IPS-18a (cell line): ENCODE data around the gene FOXN3.
A peak's percentile ranks its signal among the peaks of the same experiment; 100 is the strongest.

ENCODE experiments used
- H3K27ac ChIP-seq: one replicate; pipeline ENCODE4 v1.5.1; 2013; ENCODE audit warnings: low read length
- H3K27me3 ChIP-seq: one replicate; pipeline ENCODE4 v1.6.1; 2013; ENCODE audit warnings: mild to moderate bottlenecking, low read length; ENCODE audit not compliant: control insufficient read depth, insufficient read depth
- H3K36me3 ChIP-seq: one replicate; pipeline ENCODE4 v1.6.1; 2013; ENCODE audit warnings: low read depth, low read length; ENCODE audit not compliant: control insufficient read depth
- H3K4me1 ChIP-seq: one replicate; pipeline ENCODE4 v1.6.1; 2013; ENCODE audit warnings: low read depth, low read length; ENCODE audit not compliant: control insufficient read depth
- H3K4me3 ChIP-seq: one replicate; pipeline ENCODE4 v1.5.1; 2013; ENCODE audit warnings: low read length
- H3K9ac ChIP-seq: one replicate; pipeline ENCODE4 v1.6.1; 2013; ENCODE audit warnings: mild to moderate bottlenecking, low read length, moderate library complexity
- H3K9me3 ChIP-seq: one replicate; pipeline ENCODE4 v1.6.1; 2013; ENCODE audit warnings: low read depth, low read length; ENCODE audit not compliant: control insufficient read depth

The FOXN3 gene

DNA sequence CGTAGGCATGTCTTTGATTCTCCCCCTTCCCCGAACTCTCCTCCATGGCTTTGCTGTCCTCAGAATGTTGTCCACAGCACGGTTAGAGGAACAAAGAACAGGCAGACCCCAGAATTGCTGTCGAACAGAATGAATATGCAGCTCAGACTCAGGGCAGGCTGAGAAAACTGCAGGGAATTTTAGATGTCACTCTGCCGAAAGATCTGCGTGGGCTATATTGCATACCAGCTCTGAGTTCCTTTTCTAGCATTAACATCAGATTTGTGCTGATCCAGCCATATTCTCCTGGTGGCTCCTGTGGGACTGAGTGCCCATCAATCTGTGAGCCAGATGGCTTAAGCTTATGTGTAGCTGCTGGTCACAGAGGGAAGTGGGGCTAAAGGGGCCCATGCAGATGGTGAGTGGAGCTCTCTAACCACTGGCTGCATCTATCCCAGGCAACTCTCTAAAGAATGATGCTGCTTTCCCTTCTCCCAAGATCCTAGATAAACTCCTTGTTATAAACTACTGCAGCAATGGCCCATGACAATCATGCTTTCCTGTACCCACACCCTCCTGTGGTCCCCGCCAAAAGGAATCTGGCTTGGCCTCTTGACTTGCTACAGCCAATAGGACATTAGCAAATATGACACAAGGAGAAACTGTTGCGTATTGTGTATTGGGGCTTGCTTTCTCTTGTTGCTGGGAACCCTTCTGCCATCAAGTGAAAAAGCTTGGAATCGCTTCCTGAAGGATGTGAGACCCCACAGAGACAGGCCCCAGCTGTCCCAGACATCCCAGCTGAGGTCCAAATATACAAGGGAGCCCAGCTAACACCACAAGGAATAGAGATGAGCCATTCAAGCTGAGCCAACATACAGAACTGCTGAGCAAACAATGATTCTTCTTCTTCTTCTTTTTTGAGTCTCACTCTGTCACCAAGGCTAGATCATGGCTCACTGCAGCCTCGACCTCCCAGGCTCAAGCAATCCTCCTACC, 101.3 kb downstream of the FOXN3 start:
- Histone ChIP-seq H3K9me3 (peaks cover 6% of the 10 kb centered on the region), H3K9ac (no peak overlapping the region), H3K27me3 (no peaks in the 10 kb centered on the region), H3K36me3 (peaks cover 8% of the 10 kb centered on the region), H3K4me3 (no peak overlapping the region), H3K27ac (no peak overlapping the region), H3K4me1 (no peaks in the 10 kb centered on the region)

DNA sequence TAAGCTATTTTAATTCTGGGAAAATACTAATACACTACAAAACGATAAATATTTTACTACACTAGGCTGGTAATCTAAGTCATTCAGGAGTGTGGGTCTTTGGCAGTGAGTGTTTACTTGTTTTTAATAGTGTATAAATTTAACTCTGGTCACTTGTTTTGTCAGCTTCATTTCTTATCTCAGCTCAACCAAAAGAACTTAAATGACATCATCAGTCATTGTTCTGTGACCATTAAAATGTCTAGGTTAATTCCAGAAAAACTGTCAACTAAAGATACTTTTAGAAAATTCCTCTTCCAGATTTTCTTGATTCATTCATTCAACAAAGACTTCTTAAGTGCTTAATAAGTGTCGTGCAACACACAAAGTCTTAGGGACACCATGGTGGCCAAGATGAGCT, 102.8 kb downstream of the FOXN3 start:
- H3K27me3 ChIP-seq = no peaks in the 10 kb centered on the region
- no peak overlapping the region for H3K27ac ChIP-seq
- peaks cover 8% of the 10 kb centered on the region for H3K36me3 ChIP-seq
- H3K4me3 ChIP-seq = no peak overlapping the region
- peaks cover 14% of the 10 kb centered on the region for H3K4me1 ChIP-seq
- H3K9me3 ChIP-seq = peaks cover under 1% of the 10 kb centered on the region
- no peak overlapping the region for H3K9ac ChIP-seq

DNA sequence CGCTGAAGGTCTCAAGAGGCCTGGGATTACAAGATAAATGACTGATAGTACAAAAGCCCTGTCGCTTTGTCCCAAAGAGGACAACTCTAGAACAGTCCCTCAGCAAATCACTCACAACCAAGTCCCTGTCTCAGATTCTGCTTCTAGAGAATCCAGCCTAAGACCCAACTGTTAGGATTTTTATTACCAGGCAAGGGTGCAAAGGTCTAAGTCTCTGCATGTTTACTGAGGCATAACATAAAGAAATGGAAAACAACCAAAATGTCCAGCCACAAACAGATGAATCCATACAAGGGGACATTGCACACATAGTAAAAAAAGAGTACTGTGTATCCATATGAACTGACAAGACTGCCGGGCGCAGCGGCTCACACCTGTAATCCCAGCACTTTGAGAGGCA, 104.1 kb downstream of the FOXN3 start:
- H3K4me3 ChIP-seq = no peak overlapping the region
- H3K9ac ChIP-seq = no peak overlapping the region
- no peaks in the 10 kb centered on the region for H3K9me3 ChIP-seq
- H3K27ac ChIP-seq = no peak overlapping the region
- H3K36me3 ChIP-seq = peaks cover 8% of the 10 kb centered on the region
- peaks cover 22% of the 10 kb centered on the region for H3K4me1 ChIP-seq
- H3K27me3 ChIP-seq = no peaks in the 10 kb centered on the region

DNA sequence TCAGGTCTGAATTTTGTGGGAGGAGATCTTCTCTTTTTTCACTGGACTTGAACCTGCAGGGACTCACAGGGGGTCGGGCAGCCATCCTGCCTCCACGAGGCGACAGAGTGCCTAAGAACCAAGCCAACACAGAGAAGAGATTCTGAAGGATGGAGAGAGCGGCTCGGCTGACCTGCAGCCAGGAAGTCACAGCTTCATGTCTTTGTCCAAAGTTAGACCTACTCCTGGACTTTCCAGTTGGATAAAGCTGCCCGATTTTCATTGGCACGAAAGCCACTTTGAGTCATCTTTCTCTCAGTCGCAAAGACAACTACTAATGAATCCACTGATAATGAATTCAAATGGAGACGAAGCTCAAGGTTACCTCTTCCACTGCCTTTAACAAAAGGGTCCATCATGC, 106.8 kb downstream of the FOXN3 start:
- H3K27me3 ChIP-seq = no peaks in the 10 kb centered on the region
- peaks cover 43% of the 10 kb centered on the region for H3K4me1 ChIP-seq
- H3K4me3 ChIP-seq = no peak overlapping the region
- H3K9ac ChIP-seq = no peak overlapping the region
- H3K36me3 ChIP-seq = no peaks in the 10 kb centered on the region
- no peaks in the 10 kb centered on the region for H3K9me3 ChIP-seq
- H3K27ac ChIP-seq = no peak overlapping the region

DNA sequence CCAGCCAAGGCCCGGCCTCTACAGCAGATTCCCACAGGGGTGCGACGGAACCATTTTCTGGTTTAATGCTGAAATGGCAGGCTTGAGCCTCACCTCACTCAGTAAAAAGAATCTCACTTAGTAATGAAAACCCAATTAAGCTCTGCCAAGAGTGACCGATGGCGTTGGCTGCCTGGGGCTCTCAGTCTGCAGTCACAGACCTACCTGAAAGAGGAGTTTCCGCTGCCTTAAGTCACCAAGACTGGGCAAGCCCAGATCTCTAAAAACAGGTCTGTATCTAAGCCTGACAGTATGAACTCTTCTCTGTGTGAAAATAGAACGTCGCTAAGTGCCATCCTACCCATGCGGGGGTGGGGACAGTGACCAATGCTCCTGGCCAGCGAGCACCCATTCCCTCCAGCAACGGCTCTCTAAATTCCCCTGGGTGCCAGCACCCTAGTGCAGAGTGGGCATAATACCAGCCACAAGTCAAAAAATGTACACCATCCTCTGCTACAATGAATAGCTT, 107.3 kb downstream of the FOXN3 start:
- peaks cover 46% of the 10 kb centered on the region for H3K4me1 ChIP-seq
- H3K9ac ChIP-seq = no peak overlapping the region
- no peak overlapping the region for H3K4me3 ChIP-seq

DNA sequence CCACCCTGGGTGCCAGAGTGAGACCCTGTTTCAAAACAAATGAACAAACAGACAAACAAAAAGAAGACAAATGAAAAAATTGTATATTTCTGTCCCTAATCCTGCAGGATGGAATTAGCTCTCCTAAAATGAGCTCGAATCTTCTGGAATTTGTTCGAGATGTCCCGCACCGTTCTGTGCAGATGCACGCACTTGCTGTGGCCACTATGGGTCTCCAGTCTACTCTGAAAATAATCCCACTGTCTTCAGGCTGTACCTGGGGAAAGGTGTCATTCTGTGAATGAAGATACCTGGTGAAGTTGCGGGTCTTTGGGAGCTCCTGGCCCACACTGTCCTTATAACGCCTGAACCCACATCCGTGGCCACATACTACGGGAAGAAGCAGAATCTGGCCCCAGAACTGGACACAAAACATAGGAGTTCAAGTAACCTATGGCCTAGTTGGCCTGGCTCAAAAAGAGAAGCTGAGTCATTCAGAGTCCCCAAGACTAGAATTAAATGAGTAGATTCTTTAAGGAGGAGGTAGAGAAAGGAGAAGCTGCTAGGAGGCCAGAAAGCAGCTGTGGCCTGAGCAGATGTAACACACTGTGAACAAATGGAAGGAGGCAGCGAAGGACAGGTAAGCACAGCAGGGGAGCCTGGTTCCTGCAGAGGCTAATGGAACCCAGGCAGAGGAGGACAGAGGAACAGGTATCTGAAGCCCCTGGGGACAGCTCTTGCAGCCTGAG, 108.6 kb downstream of the FOXN3 start:
- H3K27ac ChIP-seq = no peak overlapping the region
- H3K27me3 ChIP-seq = no peaks in the 10 kb centered on the region
- no peaks in the 10 kb centered on the region for H3K36me3 ChIP-seq
- H3K9me3 ChIP-seq = no peaks in the 10 kb centered on the region
- H3K9ac ChIP-seq = no peak overlapping the region
- H3K4me3 ChIP-seq = no peak overlapping the region
- peaks cover 58% of the 10 kb centered on the region for H3K4me1 ChIP-seq

More for the DNA sequence above, 107.3 kb downstream of the FOXN3 start:
- H3K36me3 ChIP-seq = no peaks in the 10 kb centered on the region
- H3K9me3 ChIP-seq = no peaks in the 10 kb centered on the region
- H3K27ac ChIP-seq = no peak overlapping the region
- no peaks in the 10 kb centered on the region for H3K27me3 ChIP-seq

DNA sequence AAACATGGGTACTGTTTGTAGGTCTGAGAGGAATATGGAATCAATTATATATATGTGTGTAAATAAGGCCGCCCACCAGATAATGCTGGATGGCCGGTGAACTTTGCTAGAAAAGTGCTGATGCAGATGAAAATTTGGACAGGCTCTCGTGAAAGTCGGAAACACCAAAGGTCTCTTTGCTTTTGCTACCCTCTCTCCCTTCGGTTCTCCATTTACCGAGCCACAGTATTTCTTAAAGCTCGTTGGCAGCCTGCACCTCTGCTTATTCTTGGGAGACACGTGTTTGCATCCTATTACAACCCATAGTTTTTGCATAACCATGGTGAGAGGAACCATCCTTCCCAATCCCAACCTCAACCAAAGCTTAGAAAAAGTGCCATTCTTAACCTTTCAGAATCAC, 109.6 kb downstream of the FOXN3 start:
- Histone ChIP-seq H3K4me1 (peaks cover 65% of the 10 kb centered on the region), H3K27ac (no peak overlapping the region), H3K9ac (no peak overlapping the region), H3K27me3 (no peaks in the 10 kb centered on the region), H3K9me3 (no peaks in the 10 kb centered on the region), H3K36me3 (no peaks in the 10 kb centered on the region), H3K4me3 (no peak overlapping the region)

DNA sequence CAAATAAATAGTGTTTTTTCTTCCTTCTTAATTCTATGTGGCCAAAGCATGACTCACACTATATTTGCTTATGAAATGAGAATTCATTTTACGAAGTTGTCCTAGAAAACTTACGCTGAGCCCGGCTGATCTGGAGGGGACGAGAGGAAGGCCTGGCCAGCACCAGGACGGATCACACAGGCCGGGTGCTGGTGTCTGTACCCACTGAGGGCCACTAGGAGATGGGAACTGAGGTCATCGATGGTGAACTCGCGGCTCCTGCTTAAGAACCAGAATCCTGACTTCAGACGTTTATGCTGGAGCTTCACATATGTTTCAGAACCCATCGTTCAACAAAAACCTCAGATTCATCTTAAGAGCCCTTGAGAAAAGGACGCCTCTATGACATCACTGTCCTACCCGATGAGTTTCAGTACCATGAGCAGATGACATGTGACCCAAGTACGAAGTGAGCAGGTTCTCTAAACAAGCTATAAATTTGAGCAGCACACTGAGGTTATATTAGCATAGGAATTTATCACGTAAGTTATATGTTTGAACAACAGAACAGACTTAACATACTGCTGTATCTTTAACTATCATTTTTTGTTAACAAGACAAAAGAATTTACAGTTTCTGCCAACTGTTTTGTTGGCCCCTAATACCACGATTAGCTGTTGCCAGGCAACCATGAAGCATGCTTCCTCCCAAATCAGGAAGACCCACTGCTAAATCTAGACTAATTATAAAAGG, 111.9 kb downstream of the FOXN3 start:
- H3K27me3 ChIP-seq = no peaks in the 10 kb centered on the region
- H3K27ac ChIP-seq = no peak overlapping the region
- no peaks in the 10 kb centered on the region for H3K36me3 ChIP-seq
- H3K9ac ChIP-seq = no peak overlapping the region
- no peak overlapping the region for H3K4me3 ChIP-seq
- H3K9me3 ChIP-seq = no peaks in the 10 kb centered on the region
- H3K4me1 ChIP-seq = peaks cover 60% of the 10 kb centered on the region

DNA sequence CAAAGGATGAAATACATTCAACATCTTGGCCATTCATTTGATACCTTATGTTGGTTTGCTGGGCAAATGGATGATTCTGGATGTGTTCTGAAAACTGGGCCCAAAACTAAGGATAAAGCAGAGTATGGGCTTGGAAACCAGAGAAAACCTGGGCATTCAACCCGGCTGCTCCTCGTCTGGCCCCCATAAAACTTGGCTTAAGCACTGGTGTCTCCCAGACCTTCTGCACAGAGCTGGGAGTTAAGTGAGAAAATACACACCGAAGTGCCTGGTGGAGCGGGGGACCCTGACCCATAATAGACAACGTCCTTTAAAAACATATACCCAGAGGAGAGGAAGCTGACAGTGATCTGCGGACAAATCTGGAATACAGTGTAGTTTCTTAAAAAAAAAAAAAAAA, 112.5 kb downstream of the FOXN3 start:
- H3K4me3 ChIP-seq = no peak overlapping the region
- no peak overlapping the region for H3K27ac ChIP-seq
- H3K9me3 ChIP-seq = no peaks in the 10 kb centered on the region
- H3K36me3 ChIP-seq = no peaks in the 10 kb centered on the region
- no peak overlapping the region for H3K9ac ChIP-seq
- no peaks in the 10 kb centered on the region for H3K27me3 ChIP-seq
- H3K4me1 ChIP-seq = peaks cover 55% of the 10 kb centered on the region

DNA sequence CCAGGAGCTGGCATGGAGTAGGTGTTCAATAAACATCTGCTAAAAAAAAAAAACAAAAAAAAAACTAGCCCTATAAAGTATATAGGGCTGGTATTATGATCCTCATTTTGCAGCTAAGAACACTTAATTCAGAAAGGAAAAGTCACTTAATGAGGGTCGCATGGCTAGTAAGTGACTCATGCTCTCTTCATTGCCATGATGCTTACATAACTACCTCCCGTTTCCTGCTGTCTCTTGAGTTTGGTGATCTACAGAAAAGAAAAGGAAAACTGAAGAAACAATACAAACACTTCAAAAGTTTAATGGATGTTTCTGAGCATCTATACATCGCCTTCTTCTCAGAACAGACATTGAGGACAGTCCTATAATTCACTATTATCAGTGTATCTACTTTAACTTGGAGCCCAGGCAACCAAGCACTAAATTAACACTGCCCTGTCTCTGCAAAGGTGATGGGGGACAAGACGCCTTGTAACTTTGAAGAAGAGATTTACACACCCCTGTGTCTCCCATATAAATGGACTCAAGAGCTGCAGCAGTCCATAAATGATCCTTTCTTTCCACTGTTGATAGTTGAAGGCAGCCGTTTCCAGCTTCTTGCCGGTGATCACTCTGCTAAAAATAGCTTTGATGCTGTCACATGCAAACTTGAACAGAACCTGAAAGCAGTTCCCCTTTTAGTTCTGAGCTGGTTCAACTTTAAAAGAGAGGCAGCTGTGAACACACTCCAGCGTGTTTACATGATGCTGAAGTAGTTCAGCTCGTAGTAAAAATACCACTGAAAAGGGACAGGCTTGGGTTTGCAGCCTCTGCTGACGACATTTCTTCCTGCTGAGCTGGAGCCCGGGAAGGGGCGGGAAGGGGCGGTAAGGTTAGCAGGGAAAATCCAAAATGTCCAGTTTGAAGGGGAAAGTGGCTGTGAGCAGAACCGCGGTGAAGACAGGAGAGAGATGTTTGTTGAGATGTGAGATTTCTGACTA, 113.3 kb downstream of the FOXN3 start:
- H3K9me3 ChIP-seq = no peaks in the 10 kb centered on the region
- H3K36me3 ChIP-seq = no peaks in the 10 kb centered on the region
- H3K4me1 ChIP-seq = peaks cover 47% of the 10 kb centered on the region
- peak overlapping the region; percentile 32 for H3K27ac ChIP-seq
- H3K27me3 ChIP-seq = no peaks in the 10 kb centered on the region
- H3K4me3 ChIP-seq = peak overlapping the region; percentile 11
- no peak overlapping the region for H3K9ac ChIP-seq
